Measurements from ENCODE around the gene CITED4. TPM values are rescaled to one million over a fixed set of nuclear protein-coding genes. Genes with fewer than 3 reads are reported as not detected.

The CITED4 gene, protein sequence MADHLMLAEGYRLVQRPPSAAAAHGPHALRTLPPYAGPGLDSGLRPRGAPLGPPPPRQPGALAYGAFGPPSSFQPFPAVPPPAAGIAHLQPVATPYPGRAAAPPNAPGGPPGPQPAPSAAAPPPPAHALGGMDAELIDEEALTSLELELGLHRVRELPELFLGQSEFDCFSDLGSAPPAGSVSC
- total RNA-seq, result 100 to 1,000 TPM in 1 of 2 donors, 10 to 100 TPM in 1; 72.3 to 138 TPM

DNA sequence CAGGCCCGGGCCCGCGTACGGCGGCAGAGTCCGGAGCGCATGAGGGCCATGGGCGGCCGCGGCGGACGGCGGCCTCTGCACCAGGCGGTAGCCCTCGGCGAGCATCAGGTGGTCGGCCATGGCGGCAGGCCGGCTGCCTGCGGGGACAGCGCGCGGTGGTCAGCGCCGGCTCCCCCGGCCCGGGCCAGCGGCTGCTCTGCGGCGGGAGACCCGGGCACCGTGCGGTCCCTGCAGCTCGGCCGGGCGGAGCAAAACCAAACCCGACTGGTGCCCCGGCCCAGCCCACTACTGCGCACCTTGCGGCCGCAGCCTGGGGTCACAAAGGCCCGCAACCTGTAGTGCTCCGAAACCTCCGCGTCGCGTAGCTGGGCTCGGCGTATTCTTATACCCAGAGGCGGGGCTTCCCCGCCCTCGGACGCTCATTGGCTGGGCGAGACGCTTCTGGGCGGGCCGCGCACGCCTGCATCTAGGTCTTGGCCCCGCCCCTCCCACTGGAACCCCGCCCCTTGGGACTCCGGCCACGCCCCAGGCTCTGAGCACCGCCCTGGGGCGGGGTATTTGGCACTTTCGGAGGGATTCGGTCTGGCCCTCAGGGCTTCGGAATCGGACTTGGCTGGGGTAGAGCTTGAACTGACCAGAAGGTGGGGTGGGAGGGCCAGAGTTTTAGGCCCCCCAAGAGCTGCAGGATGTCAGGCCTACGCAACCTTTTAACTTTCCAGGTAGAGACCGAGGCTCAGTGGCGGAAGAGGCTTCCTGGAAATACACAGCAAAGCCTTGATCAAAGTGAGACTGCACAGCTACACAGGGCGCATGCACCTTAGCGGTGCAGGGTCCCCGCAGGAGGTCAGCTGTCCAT, at the start of gene CITED4:
Gene CITED4, minus strand, starts transcription at position 356 of the 856 bp plus-strand sequence. Its CDS starts 236 bp downstream, at position 120.
- H3K4me3 ChIP-seq, result peak within 1 kb of the TSS; percentile 76 to 77
- intact Hi-C loops (cut with DNase I), result no loop called here
- DNase-seq (ENCODE audit: low spot score), result peak; percentile 96

DNA sequence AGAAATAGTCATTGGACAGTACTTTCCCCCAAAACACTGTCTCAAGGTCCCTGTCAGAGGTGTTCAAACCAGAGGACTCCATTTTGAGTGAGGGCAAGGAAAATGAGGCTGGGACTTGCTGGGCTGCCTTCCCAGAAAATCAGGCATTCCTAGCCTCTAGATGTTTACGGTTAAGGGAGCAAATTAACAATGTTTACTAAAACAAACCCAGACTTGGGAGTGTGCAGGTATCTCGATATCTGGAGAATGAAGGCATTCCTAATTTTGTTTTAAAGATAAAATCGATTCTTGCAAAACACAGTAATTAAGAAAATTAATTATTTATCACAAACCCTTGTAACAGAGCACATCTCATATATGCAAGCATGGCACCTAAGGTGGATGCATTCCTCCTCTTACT, 48.9 kb upstream of the CITED4 start:
- no peak overlapping the region for H3K27ac ChIP-seq
- DNase-seq (ENCODE audit: low spot score), result no peak
- WGBS, result 39% methylated on average over 3 of the region's 3 CpGs
- intact Hi-C loops (cut with DNase I), result no loop called here
- no peak overlapping the region for H3K4me3 ChIP-seq
- no peaks in the 10 kb centered on the region for H3K4me1 ChIP-seq (replicated peaks)
- TF ChIP-seq POLR2A (IDR thresholded peaks at IDR 0.05) (no peak), POLR2AphosphoS5 (IDR thresholded peaks at IDR 0.05) (no peak)
- TF ChIP-seq, protein P1, sequence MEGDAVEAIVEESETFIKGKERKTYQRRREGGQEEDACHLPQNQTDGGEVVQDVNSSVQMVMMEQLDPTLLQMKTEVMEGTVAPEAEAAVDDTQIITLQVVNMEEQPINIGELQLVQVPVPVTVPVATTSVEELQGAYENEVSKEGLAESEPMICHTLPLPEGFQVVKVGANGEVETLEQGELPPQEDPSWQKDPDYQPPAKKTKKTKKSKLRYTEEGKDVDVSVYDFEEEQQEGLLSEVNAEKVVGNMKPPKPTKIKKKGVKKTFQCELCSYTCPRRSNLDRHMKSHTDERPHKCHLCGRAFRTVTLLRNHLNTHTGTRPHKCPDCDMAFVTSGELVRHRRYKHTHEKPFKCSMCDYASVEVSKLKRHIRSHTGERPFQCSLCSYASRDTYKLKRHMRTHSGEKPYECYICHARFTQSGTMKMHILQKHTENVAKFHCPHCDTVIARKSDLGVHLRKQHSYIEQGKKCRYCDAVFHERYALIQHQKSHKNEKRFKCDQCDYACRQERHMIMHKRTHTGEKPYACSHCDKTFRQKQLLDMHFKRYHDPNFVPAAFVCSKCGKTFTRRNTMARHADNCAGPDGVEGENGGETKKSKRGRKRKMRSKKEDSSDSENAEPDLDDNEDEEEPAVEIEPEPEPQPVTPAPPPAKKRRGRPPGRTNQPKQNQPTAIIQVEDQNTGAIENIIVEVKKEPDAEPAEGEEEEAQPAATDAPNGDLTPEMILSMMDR (IDR thresholded peaks at IDR 0.05), result no peak
- no peaks in the 10 kb centered on the region for H3K27me3 ChIP-seq (replicated peaks; ENCODE audit: insufficient read depth)
- no peaks in the 10 kb centered on the region for H3K36me3 ChIP-seq
- H3K9me3 ChIP-seq, result no peaks in the 10 kb centered on the region

More for the DNA sequence above, at the start of gene CITED4:
- no peaks in the 10 kb centered on the region for H3K27me3 ChIP-seq (replicated peaks; ENCODE audit: insufficient read depth)
- no peaks in the 10 kb centered on the region for H3K4me1 ChIP-seq (replicated peaks)
- WGBS, result 5% methylated on average over 28 of the region's 75 CpGs
- peak within 1 kb of the TSS; percentile 81 for H3K27ac ChIP-seq
- TF ChIP-seq, protein P1 (IDR thresholded peaks at IDR 0.05), result peak in 2 of 4 experiments; percentile 35 to 43
- TF ChIP-seq POLR2AphosphoS5 (IDR thresholded peaks at IDR 0.05) (peak; percentile 99), POLR2A (IDR thresholded peaks at IDR 0.05) (peak; percentile 100)
- H3K36me3 ChIP-seq, result no peaks in the 10 kb centered on the region
- no peaks in the 10 kb centered on the region for H3K9me3 ChIP-seq

DNA sequence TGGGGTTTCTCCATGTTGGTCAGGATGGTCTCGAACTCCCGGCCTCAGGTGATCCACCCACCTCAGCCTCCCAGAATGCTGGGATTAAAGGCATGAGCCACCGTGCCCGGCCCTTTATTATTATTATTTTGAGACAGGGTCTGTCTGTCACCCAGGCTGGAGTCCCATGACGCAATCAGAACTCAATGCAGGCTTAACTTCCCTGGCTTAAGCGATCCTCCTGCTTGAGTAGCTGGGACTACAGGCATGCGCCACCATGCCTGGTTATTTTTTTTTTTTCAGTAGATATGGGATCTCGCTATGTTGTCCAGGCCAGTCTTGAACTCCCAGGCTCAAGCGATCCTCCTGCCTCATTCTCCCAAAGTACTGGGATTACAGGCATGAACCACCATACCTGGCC, 47.1 kb upstream of the CITED4 start:
- intact Hi-C loops (cut with DNase I), result no loop called here

DNA sequence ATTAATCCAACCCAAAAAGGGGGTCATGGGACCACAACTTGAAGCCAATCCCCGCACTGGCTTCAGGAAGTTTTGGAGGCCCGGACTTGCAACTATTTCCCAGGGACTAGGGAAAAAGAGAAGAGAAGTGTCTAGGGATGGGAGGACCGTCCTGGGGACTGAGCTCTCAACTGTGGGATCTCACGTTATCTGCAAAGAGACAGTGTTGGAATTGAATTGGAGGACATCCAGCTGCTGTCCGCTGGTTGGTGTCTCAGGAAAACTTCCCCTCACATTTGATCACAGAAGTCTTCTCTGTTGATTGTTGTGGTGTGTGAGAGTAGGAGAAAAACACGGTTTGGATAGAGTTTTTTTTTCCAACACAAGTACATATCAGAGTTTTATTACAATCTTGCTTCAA, 46.2 kb upstream of the CITED4 start:
- H3K27ac ChIP-seq, result no peak overlapping the region
- no peaks in the 10 kb centered on the region for H3K9me3 ChIP-seq
- 79% methylated on average over 6 of the region's 6 CpGs for WGBS
- H3K4me1 ChIP-seq (replicated peaks), result no peaks in the 10 kb centered on the region
- H3K36me3 ChIP-seq, result no peaks in the 10 kb centered on the region
- H3K4me3 ChIP-seq, result no peak overlapping the region
- no peak for TF ChIP-seq POLR2AphosphoS5 (IDR thresholded peaks at IDR 0.05)
- no peak for TF ChIP-seq POLR2A (IDR thresholded peaks at IDR 0.05)
- TF ChIP-seq, protein P1 (IDR thresholded peaks at IDR 0.05), result no peak
- no peaks in the 10 kb centered on the region for H3K27me3 ChIP-seq (replicated peaks; ENCODE audit: insufficient read depth)
- DNase-seq (ENCODE audit: low spot score), result no peak
- intact Hi-C loops (cut with DNase I), result no loop called here

More for the DNA sequence above, 47.1 kb upstream of the CITED4 start:
- Histone ChIP-seq H3K9me3 (no peaks in the 10 kb centered on the region), H3K4me3 (no peak overlapping the region), H3K4me1 (replicated peaks) (no peaks in the 10 kb centered on the region), H3K27me3 (replicated peaks; ENCODE audit: insufficient read depth) (no peaks in the 10 kb centered on the region), H3K27ac (no peak overlapping the region), H3K36me3 (no peaks in the 10 kb centered on the region)
- 96% methylated on average over 9 of the region's 9 CpGs for WGBS
- DNase-seq (ENCODE audit: low spot score), result no peak
- TF ChIP-seq POLR2A (IDR thresholded peaks at IDR 0.05), result no peak

DNA sequence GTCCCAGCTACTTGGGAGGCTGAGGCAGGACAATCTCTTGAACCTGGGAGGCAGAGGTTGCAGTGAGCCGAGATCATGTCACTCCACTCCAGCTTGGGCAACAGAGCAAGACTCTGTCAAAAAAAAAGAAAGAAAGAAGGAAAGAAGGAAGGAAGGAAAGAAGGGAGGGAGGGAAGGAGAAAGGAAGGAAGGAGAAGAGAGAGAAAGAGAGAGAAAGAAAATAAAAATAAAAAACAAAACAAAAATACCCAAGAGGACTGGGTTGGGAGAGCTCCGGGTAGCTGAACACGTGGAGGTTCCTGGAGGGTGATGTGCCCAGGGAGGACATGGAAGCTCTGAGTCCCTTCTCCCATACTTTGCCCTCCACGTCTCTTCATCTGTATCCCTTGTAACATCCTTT, 45.7 kb upstream of the CITED4 start:
- Histone ChIP-seq H3K27ac (no peak overlapping the region), H3K9me3 (no peaks in the 10 kb centered on the region), H3K4me3 (no peak overlapping the region), H3K36me3 (no peaks in the 10 kb centered on the region), H3K27me3 (replicated peaks; ENCODE audit: insufficient read depth) (no peaks in the 10 kb centered on the region), H3K4me1 (replicated peaks) (no peaks in the 10 kb centered on the region)
- 96% methylated on average over 4 of the region's 4 CpGs for WGBS
- no peak for DNase-seq (ENCODE audit: low spot score)
- intact Hi-C loops (cut with DNase I), result no loop called here
- TF ChIP-seq, protein P1 (IDR thresholded peaks at IDR 0.05), result no peak
- no peak for TF ChIP-seq POLR2A (IDR thresholded peaks at IDR 0.05)
